ENCODE results near the gene SLC39A13. TPM values are rescaled to one million over a fixed set of nuclear protein-coding genes. Genes with fewer than 3 reads are reported as not detected.

SLC39A13 gene
- total and polyA plus RNA-seq, 2 of the 13 experiments (the other 11 are each of a cell fraction or from before 2014, with no cell fraction given), result 15.3 to 30.5 TPM

GRCh38 chr11:47426062-47426956 is 17.9 kb downstream of the SLC39A13 start, which contains the start of gene PSMC3 (continued):
- TF ChIP-seq, protein P1, sequence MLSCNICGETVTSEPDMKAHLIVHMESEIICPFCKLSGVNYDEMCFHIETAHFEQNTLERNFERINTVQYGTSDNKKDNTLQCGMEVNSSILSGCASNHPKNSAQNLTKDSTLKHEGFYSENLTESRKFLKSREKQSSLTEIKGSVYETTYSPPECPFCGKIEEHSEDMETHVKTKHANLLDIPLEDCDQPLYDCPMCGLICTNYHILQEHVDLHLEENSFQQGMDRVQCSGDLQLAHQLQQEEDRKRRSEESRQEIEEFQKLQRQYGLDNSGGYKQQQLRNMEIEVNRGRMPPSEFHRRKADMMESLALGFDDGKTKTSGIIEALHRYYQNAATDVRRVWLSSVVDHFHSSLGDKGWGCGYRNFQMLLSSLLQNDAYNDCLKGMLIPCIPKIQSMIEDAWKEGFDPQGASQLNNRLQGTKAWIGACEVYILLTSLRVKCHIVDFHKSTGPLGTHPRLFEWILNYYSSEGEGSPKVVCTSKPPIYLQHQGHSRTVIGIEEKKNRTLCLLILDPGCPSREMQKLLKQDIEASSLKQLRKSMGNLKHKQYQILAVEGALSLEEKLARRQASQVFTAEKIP (CRISPR knock-in tag; IDR thresholded peaks at IDR 0.05; ENCODE audit: borderline replicate concordance), result no peak
- TF ChIP-seq, protein P2, sequence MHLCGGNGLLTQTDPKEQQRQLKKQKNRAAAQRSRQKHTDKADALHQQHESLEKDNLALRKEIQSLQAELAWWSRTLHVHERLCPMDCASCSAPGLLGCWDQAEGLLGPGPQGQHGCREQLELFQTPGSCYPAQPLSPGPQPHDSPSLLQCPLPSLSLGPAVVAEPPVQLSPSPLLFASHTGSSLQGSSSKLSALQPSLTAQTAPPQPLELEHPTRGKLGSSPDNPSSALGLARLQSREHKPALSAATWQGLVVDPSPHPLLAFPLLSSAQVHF (CRISPR knock-in tag; IDR thresholded peaks at IDR 0.05), result no peak
- TF ChIP-seq ZNF563 (CRISPR knock-in tag; IDR thresholded peaks at IDR 0.05) (no peak), EED (CRISPR knock-in tag; IDR thresholded peaks at IDR 0.05) (no peak), SUZ12 (IDR thresholded peaks at IDR 0.05; ENCODE audit: low read depth, low read length) (peak; percentile 57; the same call in 1 of the 2 replicates), NR3C1 (CRISPR knock-in tag; IDR thresholded peaks at IDR 0.05) (no peak), ZNF558 (CRISPR knock-in tag; IDR thresholded peaks at IDR 0.05; ENCODE audit: borderline replicate concordance) (peak; percentile 63; the same call in 1 of the 2 replicates), ZNF263 (CRISPR knock-in tag; IDR thresholded peaks at IDR 0.05) (0 out of 2 replicates have a peak, but pooled peaks have one; percentile 2), MIXL1 (CRISPR knock-in tag; IDR thresholded peaks at IDR 0.05) (no peak), DPF2 (CRISPR knock-in tag; IDR thresholded peaks at IDR 0.05; ENCODE audit: borderline replicate concordance, low read depth) (no peak), SNRNP70 (IDR thresholded peaks at IDR 0.05; ENCODE audit: low read depth, low read length) (no peak), HOXA3 (CRISPR knock-in tag; IDR thresholded peaks at IDR 0.05) (peak; percentile 79), ZFAT (CRISPR knock-in tag; conservative IDR thresholded peaks at IDR 0.05) (peak; percentile 100), ZBTB7B (CRISPR knock-in tag; IDR thresholded peaks at IDR 0.05) (peak; percentile 74), ZNF446 (CRISPR knock-in tag; IDR thresholded peaks at IDR 0.05) (0 out of 2 replicates have a peak, but pooled peaks have one; percentile 53), ZNF530 (CRISPR knock-in tag; IDR thresholded peaks at IDR 0.05; ENCODE audit: low read depth) (no peak), ZNF414 (CRISPR knock-in tag; IDR thresholded peaks at IDR 0.05) (no peak)
- TF ChIP-seq, protein P3, sequence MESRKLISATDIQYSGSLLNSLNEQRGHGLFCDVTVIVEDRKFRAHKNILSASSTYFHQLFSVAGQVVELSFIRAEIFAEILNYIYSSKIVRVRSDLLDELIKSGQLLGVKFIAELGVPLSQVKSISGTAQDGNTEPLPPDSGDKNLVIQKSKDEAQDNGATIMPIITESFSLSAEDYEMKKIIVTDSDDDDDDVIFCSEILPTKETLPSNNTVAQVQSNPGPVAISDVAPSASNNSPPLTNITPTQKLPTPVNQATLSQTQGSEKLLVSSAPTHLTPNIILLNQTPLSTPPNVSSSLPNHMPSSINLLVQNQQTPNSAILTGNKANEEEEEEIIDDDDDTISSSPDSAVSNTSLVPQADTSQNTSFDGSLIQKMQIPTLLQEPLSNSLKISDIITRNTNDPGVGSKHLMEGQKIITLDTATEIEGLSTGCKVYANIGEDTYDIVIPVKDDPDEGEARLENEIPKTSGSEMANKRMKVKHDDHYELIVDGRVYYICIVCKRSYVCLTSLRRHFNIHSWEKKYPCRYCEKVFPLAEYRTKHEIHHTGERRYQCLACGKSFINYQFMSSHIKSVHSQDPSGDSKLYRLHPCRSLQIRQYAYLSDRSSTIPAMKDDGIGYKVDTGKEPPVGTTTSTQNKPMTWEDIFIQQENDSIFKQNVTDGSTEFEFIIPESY (CRISPR knock-in tag; IDR thresholded peaks at IDR 0.05), result peak; percentile 14; the same call in 1 of the 2 replicates
- TF ChIP-seq, protein P4, sequence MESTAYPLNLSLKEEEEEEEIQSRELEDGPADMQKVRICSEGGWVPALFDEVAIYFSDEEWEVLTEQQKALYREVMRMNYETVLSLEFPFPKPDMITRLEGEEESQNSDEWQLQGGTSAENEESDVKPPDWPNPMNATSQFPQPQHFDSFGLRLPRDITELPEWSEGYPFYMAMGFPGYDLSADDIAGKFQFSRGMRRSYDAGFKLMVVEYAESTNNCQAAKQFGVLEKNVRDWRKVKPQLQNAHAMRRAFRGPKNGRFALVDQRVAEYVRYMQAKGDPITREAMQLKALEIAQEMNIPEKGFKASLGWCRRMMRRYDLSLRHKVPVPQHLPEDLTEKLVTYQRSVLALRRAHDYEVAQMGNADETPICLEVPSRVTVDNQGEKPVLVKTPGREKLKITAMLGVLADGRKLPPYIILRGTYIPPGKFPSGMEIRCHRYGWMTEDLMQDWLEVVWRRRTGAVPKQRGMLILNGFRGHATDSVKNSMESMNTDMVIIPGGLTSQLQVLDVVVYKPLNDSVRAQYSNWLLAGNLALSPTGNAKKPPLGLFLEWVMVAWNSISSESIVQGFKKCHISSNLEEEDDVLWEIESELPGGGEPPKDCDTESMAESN (CRISPR knock-in tag; conservative IDR thresholded peaks at IDR 0.05), result 0 out of 2 replicates have a peak, but pooled peaks have one; percentile 18
- TF ChIP-seq, protein P5, sequence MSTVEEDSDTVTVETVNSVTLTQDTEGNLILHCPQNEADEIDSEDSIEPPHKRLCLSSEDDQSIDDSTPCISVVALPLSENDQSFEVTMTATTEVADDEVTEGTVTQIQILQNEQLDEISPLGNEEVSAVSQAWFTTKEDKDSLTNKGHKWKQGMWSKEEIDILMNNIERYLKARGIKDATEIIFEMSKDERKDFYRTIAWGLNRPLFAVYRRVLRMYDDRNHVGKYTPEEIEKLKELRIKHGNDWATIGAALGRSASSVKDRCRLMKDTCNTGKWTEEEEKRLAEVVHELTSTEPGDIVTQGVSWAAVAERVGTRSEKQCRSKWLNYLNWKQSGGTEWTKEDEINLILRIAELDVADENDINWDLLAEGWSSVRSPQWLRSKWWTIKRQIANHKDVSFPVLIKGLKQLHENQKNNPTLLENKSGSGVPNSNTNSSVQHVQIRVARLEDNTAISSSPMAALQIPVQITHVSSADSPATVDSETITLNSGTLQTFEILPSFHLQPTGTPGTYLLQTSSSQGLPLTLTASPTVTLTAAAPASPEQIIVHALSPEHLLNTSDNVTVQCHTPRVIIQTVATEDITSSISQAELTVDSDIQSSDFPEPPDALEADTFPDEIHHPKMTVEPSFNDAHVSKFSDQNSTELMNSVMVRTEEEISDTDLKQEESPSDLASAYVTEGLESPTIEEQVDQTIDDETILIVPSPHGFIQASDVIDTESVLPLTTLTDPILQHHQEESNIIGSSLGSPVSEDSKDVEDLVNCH (CRISPR knock-in tag; IDR thresholded peaks at IDR 0.05), result no peak
